ENCODE results near the gene SHROOM3. TPM values are rescaled to one million over a fixed set of nuclear protein-coding genes. Genes with fewer than 3 reads are reported as not detected.

The SHROOM3 gene
- total RNA-seq, 6 donors from 2014 or later = 62.3 to 216 (median 116) TPM

DNA sequence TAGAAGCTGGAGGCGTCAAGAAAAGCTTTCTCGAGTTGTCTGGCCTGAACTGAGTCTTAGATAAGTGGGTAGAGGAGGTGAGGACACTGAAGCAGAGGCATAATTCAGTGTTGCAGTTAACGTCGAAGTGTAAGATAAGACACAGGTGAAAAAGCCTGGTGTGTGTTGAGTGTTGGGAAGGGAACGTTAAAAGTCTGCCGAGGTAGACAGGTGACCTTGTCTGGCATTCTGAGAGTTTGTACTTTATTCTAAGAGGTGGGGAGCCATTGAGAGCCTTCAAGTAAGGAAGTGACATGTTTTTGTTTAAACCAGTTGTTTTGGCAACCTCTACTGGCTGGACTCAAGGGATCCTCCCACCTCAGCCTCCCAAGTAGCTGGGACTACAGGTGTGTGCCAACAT is 219.1 kb downstream of the SHROOM3 start:
- peak overlapping the region in 1 of 4 donors; percentile 23 for H3K27ac ChIP-seq
- H3K4me1 ChIP-seq = peaks cover 0 to 8% (median 2%) of the 10 kb centered on the region in 4 donors
- H3K27me3 ChIP-seq = no peaks in the 10 kb centered on the region
- TF ChIP-seq POLR2AphosphoS5 (IDR thresholded peaks at IDR 0.05) = no peak
- no peak for TF ChIP-seq EP300 (IDR thresholded peaks at IDR 0.05)
- TF ChIP-seq, protein P1, sequence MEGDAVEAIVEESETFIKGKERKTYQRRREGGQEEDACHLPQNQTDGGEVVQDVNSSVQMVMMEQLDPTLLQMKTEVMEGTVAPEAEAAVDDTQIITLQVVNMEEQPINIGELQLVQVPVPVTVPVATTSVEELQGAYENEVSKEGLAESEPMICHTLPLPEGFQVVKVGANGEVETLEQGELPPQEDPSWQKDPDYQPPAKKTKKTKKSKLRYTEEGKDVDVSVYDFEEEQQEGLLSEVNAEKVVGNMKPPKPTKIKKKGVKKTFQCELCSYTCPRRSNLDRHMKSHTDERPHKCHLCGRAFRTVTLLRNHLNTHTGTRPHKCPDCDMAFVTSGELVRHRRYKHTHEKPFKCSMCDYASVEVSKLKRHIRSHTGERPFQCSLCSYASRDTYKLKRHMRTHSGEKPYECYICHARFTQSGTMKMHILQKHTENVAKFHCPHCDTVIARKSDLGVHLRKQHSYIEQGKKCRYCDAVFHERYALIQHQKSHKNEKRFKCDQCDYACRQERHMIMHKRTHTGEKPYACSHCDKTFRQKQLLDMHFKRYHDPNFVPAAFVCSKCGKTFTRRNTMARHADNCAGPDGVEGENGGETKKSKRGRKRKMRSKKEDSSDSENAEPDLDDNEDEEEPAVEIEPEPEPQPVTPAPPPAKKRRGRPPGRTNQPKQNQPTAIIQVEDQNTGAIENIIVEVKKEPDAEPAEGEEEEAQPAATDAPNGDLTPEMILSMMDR (IDR thresholded peaks at IDR 0.05) = no peak
- no peak for TF ChIP-seq POLR2A (IDR thresholded peaks at IDR 0.05)
- no peaks in the 10 kb centered on the region for H3K36me3 ChIP-seq
- H3K4me3 ChIP-seq = no peak overlapping the region
- no peak for DNase-seq
- WGBS, 2 donors = 66 to 76% methylated on average over 6 of the region's 6 CpGs
- ATAC-seq (ENCODE audit: low FRiP score in 2 of 2) = peak in 1 of 2 donors; percentile 27
- no peaks in the 10 kb centered on the region for H3K9me3 ChIP-seq

DNA sequence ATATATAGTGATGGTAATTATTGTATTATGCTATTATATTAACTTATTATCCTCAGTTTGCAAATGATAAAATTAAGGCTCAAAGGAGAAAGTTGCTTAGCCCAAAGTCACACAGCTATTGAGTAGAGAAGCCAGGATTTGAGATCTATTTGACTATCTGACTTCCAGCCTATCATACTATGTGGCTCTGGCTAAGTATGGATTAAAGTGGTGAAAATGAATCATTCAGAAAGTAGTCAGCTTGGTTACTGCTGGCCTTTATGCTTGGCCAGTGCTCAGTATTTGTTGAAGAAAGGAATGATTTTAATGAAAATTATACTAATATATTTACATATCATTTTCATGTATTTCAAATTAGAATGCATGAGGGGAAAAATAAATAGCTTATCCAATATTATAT is 219.8 kb downstream of the SHROOM3 start:
- DNase-seq (no peak), ATAC-seq (ENCODE audit: low FRiP score in 2 of 2) (no peak)
- H3K36me3 ChIP-seq = no peaks in the 10 kb centered on the region
- no peaks in the 10 kb centered on the region for H3K9me3 ChIP-seq
- no peak for TF ChIP-seq EP300 (IDR thresholded peaks at IDR 0.05)
- no peak for TF ChIP-seq POLR2AphosphoS5 (IDR thresholded peaks at IDR 0.05)
- TF ChIP-seq, protein P1 (IDR thresholded peaks at IDR 0.05) = no peak
- TF ChIP-seq POLR2A (IDR thresholded peaks at IDR 0.05) = no peak
- no peaks in the 10 kb centered on the region for H3K27me3 ChIP-seq
- H3K27ac ChIP-seq = no peak overlapping the region
- peaks cover 0 to 8% (median 5%) of the 10 kb centered on the region in 4 donors for H3K4me1 ChIP-seq
- H3K4me3 ChIP-seq = no peak overlapping the region

DNA sequence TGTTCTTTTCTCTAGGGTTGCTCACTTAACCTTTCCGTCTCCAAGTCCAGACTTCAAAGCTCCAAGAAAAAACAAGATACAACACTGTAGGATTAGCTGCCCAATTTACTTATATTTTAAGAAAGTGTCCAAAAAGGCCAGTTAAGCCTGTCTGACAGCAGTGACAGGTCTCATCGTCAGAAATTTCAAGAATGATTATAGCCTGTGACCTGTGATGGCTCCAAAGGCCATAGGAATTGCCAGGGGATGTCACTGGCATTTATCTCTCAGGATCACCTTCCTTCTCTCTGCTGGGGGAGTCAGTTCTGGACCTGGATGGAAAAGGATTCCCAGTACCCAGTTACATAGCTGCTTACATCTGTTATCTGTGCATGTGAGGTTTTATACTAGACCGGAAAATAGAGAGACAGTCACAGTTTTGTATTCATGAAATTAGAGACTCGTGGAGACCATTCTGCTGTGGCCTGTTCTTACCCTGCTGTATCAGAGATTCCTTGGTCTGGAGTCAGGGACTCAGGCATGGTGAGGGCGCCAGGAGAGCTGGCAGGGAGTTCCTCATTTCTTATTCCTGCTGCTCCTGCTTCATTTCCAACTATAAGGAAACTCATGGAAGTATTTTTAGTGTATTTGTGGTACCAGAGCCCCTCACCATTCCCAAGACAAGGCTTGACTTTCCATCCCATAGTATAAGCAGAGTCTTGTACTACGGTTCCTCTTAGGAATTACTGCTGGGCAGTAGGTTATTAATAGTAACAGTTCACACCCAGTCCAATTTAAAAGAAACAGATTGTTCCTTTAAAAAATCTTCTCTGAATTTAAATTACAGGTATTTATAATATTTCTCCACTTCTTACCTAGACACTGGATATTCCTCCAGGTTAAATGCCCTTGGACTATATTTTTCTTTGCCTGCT is 220.8 kb downstream of the SHROOM3 start:
- DNase-seq (no peak), ATAC-seq (ENCODE audit: low FRiP score in 2 of 2) (no peak)
- no peak overlapping the region for H3K4me3 ChIP-seq
- no peaks in the 10 kb centered on the region for H3K36me3 ChIP-seq
- H3K4me1 ChIP-seq = peaks cover 0 to 8% (median 5%) of the 10 kb centered on the region in 4 donors
- TF ChIP-seq POLR2AphosphoS5 (IDR thresholded peaks at IDR 0.05) (no peak), EP300 (IDR thresholded peaks at IDR 0.05) (no peak)
- TF ChIP-seq, protein P1 (IDR thresholded peaks at IDR 0.05) = no peak
- WGBS, 2 donors = 75 to 77% methylated on average over 6 of the region's 6 CpGs
- H3K9me3 ChIP-seq = no peaks in the 10 kb centered on the region
- no peaks in the 10 kb centered on the region for H3K27me3 ChIP-seq
- no peak overlapping the region for H3K27ac ChIP-seq

- TF ChIP-seq, protein P1 (IDR thresholded peaks at IDR 0.05) = no peak
- TF ChIP-seq POLR2A (IDR thresholded peaks at IDR 0.05) (no peak), POLR2AphosphoS5 (IDR thresholded peaks at IDR 0.05) (no peak), EP300 (IDR thresholded peaks at IDR 0.05) (no peak)
- no peak overlapping the region for H3K27ac ChIP-seq
Observed at GRCh38 chr4:76657443-76657842, 222.4 kb downstream of the SHROOM3 start.

More at GRCh38 chr4:76657443-76657842, 222.4 kb downstream of the SHROOM3 start:
- Histone ChIP-seq H3K9me3 (no peaks in the 10 kb centered on the region), H3K36me3 (no peaks in the 10 kb centered on the region), H3K4me1 (peaks cover 0 to 8% (median 5%) of the 10 kb centered on the region in 4 donors), H3K4me3 (no peak overlapping the region), H3K27me3 (no peaks in the 10 kb centered on the region)
- ATAC-seq (ENCODE audit: low FRiP score in 2 of 2) (no peak), DNase-seq (no peak)
- WGBS, 2 donors = 97 to 100% methylated on average over 2 of the region's 2 CpGs
